AG04450 (cell line): ENCODE results near the gene METTL9. TPM values are rescaled to one million over a fixed set of nuclear protein-coding genes. Genes with fewer than 3 reads are reported as not detected.

Experiments used
- CTCF ChIA-PET: fragments of 300-600, 350-600 bp; formaldehyde crosslinking; extraction: SDS; loops from one replicate; lab custom pipeline; 2022; ENCODE audit warnings: antibody characterized with exemption, inconsistent platforms; lab: Charles Lee
- POLR2A ChIA-PET: fragments of 350-600 bp; formaldehyde crosslinking; extraction: SDS; loops from one replicate; lab custom pipeline; 2021; ENCODE audit warnings: antibody characterized with exemption, inconsistent platforms; lab: Yijun Ruan, JAX
- DNase-seq: peaks from one replicate; pipeline ENCODE4 v3.0.0-alpha.2; 2011; ENCODE audit warnings: low read depth, low spot score
- H3K27ac ChIP-seq: one replicate; pipeline ENCODE4 v1.5.1; 2012; ENCODE audit warnings: low read depth, low read length, control low read depth
- H3K27me3 ChIP-seq: one replicate; pipeline ENCODE4 v1.6.0; 2012; ENCODE audit warnings: low read length; ENCODE audit not compliant: control insufficient read depth, insufficient read depth
- H3K4me3 ChIP-seq: 2 replicates; pipeline ENCODE4 v1.5.1; 2011; ENCODE audit warnings: mild to moderate bottlenecking, low read depth, low read length, control low read depth
- H3K9me3 ChIP-seq: 2 replicates; pipeline ENCODE4 v1.5.1; 2012; ENCODE audit warnings: low read length; ENCODE audit not compliant: control insufficient read depth, insufficient read depth
- CTCF ChIP-seq: IDR thresholded peaks from 2 replicates; pipeline ENCODE4 v1.5.1; 2011; ENCODE audit warnings: low read depth, low read length, control low read depth, inconsistent platforms
- polyA plus RNA-seq: library from polyadenylated mRNA; depleted of rRNA; stranded (reverse); fragments of >200 nt; gene quantifications from 2 replicates; pipeline ENCODE4 v1.2.3, GENCODE V29; 2011

Gene METTL9
- polyA plus RNA-seq, 1 experiment = 142 TPM

- no peak for DNase-seq
- ChIA-PET POLR2A (no interaction called here), CTCF (interaction anchor here (0.9 to 3.3 kb wide), 3 partner anchors 49 to 118 kb away, joined by 5 to 12 read pairs (median 10); no protein-coding TSS in a partner anchor)
- no peaks in the 10 kb centered on the region for H3K9me3 ChIP-seq
- H3K4me3 ChIP-seq = no peak overlapping the region
- H3K27ac ChIP-seq = no peak overlapping the region
- no peak for TF ChIP-seq CTCF
- peaks cover 3% of the 10 kb centered on the region for H3K27me3 ChIP-seq
These were observed 8.6 kb upstream of the METTL9 start for GRCh38 chr16:21590796-21591195.

GRCh38 chr16:21592191-21592590 is 7.2 kb upstream of the METTL9 start:
- H3K27me3 ChIP-seq = peaks cover 3% of the 10 kb centered on the region
- no peaks in the 10 kb centered on the region for H3K9me3 ChIP-seq
- POLR2A ChIA-PET = interaction anchor here (0.7 kb wide), 1 partner anchor 30 kb away, joined by 10 read pairs; no protein-coding TSS in a partner anchor
- no peak for DNase-seq
- no peak for TF ChIP-seq CTCF
- CTCF ChIA-PET = interaction anchor here (0.6 to 2.4 kb wide), 4 partner anchors 8 to 65 kb away, joined by 3 to 12 read pairs (median 4); no protein-coding TSS in a partner anchor
- H3K27ac ChIP-seq = no peak overlapping the region
- H3K4me3 ChIP-seq = no peak overlapping the region

GRCh38 chr16:21593530-21594289 is 5.7 kb upstream of the METTL9 start:
- CTCF ChIA-PET = interaction anchor here (0.9 to 2.4 kb wide), 2 partner anchors 17 to 64 kb away, joined by 3 to 12 read pairs; no protein-coding TSS in a partner anchor
- no peak for TF ChIP-seq CTCF

GRCh38 chr16:21597561-21598030 is 1.8 kb upstream of the METTL9 start:
- POLR2A ChIA-PET = no interaction called here
- H3K27ac ChIP-seq = no peak overlapping the region
- H3K4me3 ChIP-seq = no peak overlapping the region
- no peak for DNase-seq
- TF ChIP-seq CTCF = no peak
- H3K9me3 ChIP-seq = no peaks in the 10 kb centered on the region
- no peaks in the 10 kb centered on the region for H3K27me3 ChIP-seq
- CTCF ChIA-PET = interaction anchor here (2.0 kb wide), 1 partner anchor 60 kb away, joined by 8 read pairs; no protein-coding TSS in a partner anchor

More at GRCh38 chr16:21593530-21594289, 5.7 kb upstream of the METTL9 start:
- Histone ChIP-seq H3K9me3 (no peaks in the 10 kb centered on the region), H3K27ac (no peak overlapping the region), H3K4me3 (no peak overlapping the region), H3K27me3 (peaks cover 3% of the 10 kb centered on the region)
- DNase-seq = no peak
- POLR2A ChIA-PET = no interaction called here

- H3K9me3 ChIP-seq = no peaks in the 10 kb centered on the region
- H3K27ac ChIP-seq = no peak overlapping the region
- no peak for TF ChIP-seq CTCF
- CTCF ChIA-PET = interaction anchor here (0.6 to 2.0 kb wide), 2 partner anchors 15 to 59 kb away, joined by 3 to 8 read pairs; no protein-coding TSS in a partner anchor
- H3K4me3 ChIP-seq = no peak overlapping the region
- no peak for DNase-seq
- POLR2A ChIA-PET = no interaction called here
- no peaks in the 10 kb centered on the region for H3K27me3 ChIP-seq
These were observed 1.2 kb upstream of the METTL9 start for GRCh38 chr16:21598206-21598605.
